Measurements from ENCODE around the gene CEP57L1. TPM values are rescaled to one million over a fixed set of nuclear protein-coding genes. Genes with fewer than 3 reads are reported as not detected.

Gene CEP57L1
- total and polyA plus RNA-seq, 7 donors: 5.1 to 20.7 (median 6.4) TPM

- Histone ChIP-seq H3K9me3 (no peaks in the 10 kb centered on the region), H3K27ac (no peak overlapping the region), H3K27me3 (ENCODE audit: insufficient read depth in 3 of 3, low read length in 2 of 3) (no peaks in the 10 kb centered on the region), H3K4me3 (no peak overlapping the region), H3K36me3 (ENCODE audit: insufficient read depth in 1 of 2, low read depth in 1 of 2) (no peaks in the 10 kb centered on the region), H3K4me1 (no peaks in the 10 kb centered on the region)
- no peak for TF ChIP-seq CTCF (IDR thresholded peaks at IDR 0.05)
- intact Hi-C loops (cut with DNase I): no loop called here
- WGBS, 3 donors: 14 to 41% (median 30%) methylated on average over 2 of the region's 2 CpGs
- DNase-seq (no peak), ATAC-seq (no peak)
These were observed 87.9 kb downstream of the CEP57L1 start for GRCh38 chr6:109183109-109183650.

GRCh38 chr6:109184638-109185037, 89.3 kb downstream of the CEP57L1 start:
- 60 to 77% (median 63%) methylated on average over 3 of the region's 3 CpGs for WGBS, 3 donors
- DNase-seq (no peak), ATAC-seq (no peak)
- no peaks in the 10 kb centered on the region for H3K9me3 ChIP-seq
- intact Hi-C loops (cut with DNase I): loop anchor here (5.0 kb wide), 2 partner anchors 103 to 108 kb away; no protein-coding TSS in a partner anchor
- H3K36me3 ChIP-seq (ENCODE audit: insufficient read depth in 1 of 2, low read depth in 1 of 2): no peaks in the 10 kb centered on the region
- no peaks in the 10 kb centered on the region for H3K4me1 ChIP-seq
- H3K27me3 ChIP-seq (ENCODE audit: insufficient read depth in 3 of 3, low read length in 2 of 3): no peaks in the 10 kb centered on the region
- TF ChIP-seq CTCF (IDR thresholded peaks at IDR 0.05): no peak
- H3K4me3 ChIP-seq: no peak overlapping the region
- H3K27ac ChIP-seq: no peak overlapping the region

GRCh38 chr6:109186012-109186411, 90.7 kb downstream of the CEP57L1 start:
- no peaks in the 10 kb centered on the region for H3K4me1 ChIP-seq
- no peak overlapping the region for H3K27ac ChIP-seq
- H3K27me3 ChIP-seq (ENCODE audit: insufficient read depth in 3 of 3, low read length in 2 of 3): no peaks in the 10 kb centered on the region
- intact Hi-C loops (cut with DNase I): loop anchor here (5.0 kb wide), 2 partner anchors 101 to 106 kb away; no protein-coding TSS in a partner anchor
- no peaks in the 10 kb centered on the region for H3K9me3 ChIP-seq
- DNase-seq (no peak), ATAC-seq (no peak)
- H3K4me3 ChIP-seq: no peak overlapping the region
- TF ChIP-seq CTCF (IDR thresholded peaks at IDR 0.05): no peak
- 53 to 87% (median 58%) methylated on average over 3 of the region's 3 CpGs for WGBS, 3 donors
- no peaks in the 10 kb centered on the region for H3K36me3 ChIP-seq (ENCODE audit: insufficient read depth in 1 of 2, low read depth in 1 of 2)

- TF ChIP-seq CTCF (IDR thresholded peaks at IDR 0.05): peak; percentile 94
- no peaks in the 10 kb centered on the region for H3K4me1 ChIP-seq
- WGBS, 3 donors: 18 to 27% (median 23%) methylated on average over 5 of the region's 5 CpGs
- ATAC-seq (peak; percentile 76 to 95 (median 89)), DNase-seq (peak in 1 of 2 donors; percentile 26)
- H3K27me3 ChIP-seq (ENCODE audit: insufficient read depth in 3 of 3, low read length in 2 of 3): no peaks in the 10 kb centered on the region
- no peaks in the 10 kb centered on the region for H3K9me3 ChIP-seq
- H3K36me3 ChIP-seq (ENCODE audit: insufficient read depth in 1 of 2, low read depth in 1 of 2): no peaks in the 10 kb centered on the region
- intact Hi-C loops (cut with DNase I): loop anchor here (2.0 to 5.0 kb wide), 3 partner anchors 100 to 195 kb away; partner anchors contain the start of gene CD164 (in 2 of the 2)
- H3K27ac ChIP-seq: no peak overlapping the region
- no peak overlapping the region for H3K4me3 ChIP-seq
These were observed 92.2 kb downstream of the CEP57L1 start for GRCh38 chr6:109187399-109188114.

All from psoas muscle (tissue), 8 donors.